ENCODE measurements around the gene RAPGEF1. TPM values are rescaled to one million over a fixed set of nuclear protein-coding genes. Genes with fewer than 3 reads are reported as not detected.
A peak's percentile ranks its signal among the peaks of the same experiment; 100 is the strongest.

The RAPGEF1 gene
- total and polyA plus RNA-seq, 2 of the 13 experiments (the other 11 are each of a cell fraction or from before 2014, with no cell fraction given): 21.2 to 38.9 TPM

GRCh38 chr9:131717719-131718460, 22.0 kb downstream of the RAPGEF1 start (continued):
- TF ChIP-seq HNF1B (CRISPR knock-in tag; IDR thresholded peaks at IDR 0.05) (0 out of 2 replicates have a peak, but pooled peaks have one; percentile 14), ZNF496 (CRISPR knock-in tag; IDR thresholded peaks at IDR 0.05; ENCODE audit: insufficient replicate concordance) (no peak), HNF4A (CRISPR knock-in tag; IDR thresholded peaks at IDR 0.05) (peak; percentile 57), ZNF33A (CRISPR knock-in tag; IDR thresholded peaks at IDR 0.05; ENCODE audit: borderline replicate concordance) (no peak), ZNF263 (CRISPR knock-in tag; IDR thresholded peaks at IDR 0.05) (peak; percentile 60), ZBTB46 (CRISPR knock-in tag; IDR thresholded peaks at IDR 0.05; ENCODE audit: borderline replicate concordance) (no peak), ZNF629 (CRISPR knock-in tag; conservative IDR thresholded peaks at IDR 0.05) (no peak), ZNF44 (CRISPR knock-in tag; IDR thresholded peaks at IDR 0.05) (no peak), MED1 (CRISPR knock-in tag; IDR thresholded peaks at IDR 0.05) (no peak), ZNF230 (CRISPR knock-in tag; IDR thresholded peaks at IDR 0.05) (no peak), SNAPC5 (CRISPR knock-in tag; IDR thresholded peaks at IDR 0.05; ENCODE audit: borderline replicate concordance) (no peak)
